ENCODE measurements around the gene PDLIM3. TPM values are rescaled to one million over a fixed set of nuclear protein-coding genes. Genes with fewer than 3 reads are reported as not detected.

The PDLIM3 gene
- polyA plus RNA-seq, 1 donor (not counting 4 experiments of a cell fraction or from before 2014, with no cell fraction given), result not detected

- TF ChIP-seq EZH2 (IDR thresholded peaks at IDR 0.05; ENCODE audit: low read length) (no peak), CTCF (optimal IDR thresholded peaks at IDR 0.05 in 1 of 3, IDR thresholded peaks at IDR 0.05 in 1 of 3, conservative IDR thresholded peaks at IDR 0.05 in 1 of 3; ENCODE audit: extremely low read depth in 1 of 3, insufficient read depth in 2 of 3, low read length in 3 of 3) (no peak)
- H3K79me2 ChIP-seq (ENCODE audit: control insufficient read depth, insufficient read depth, low read length), result no peaks in the 10 kb centered on the region
- no peak for FAIRE-seq
- H3K4me1 ChIP-seq (ENCODE audit: control insufficient read depth, extremely low read depth, insufficient read depth, low read length), result peaks cover 13% of the 10 kb centered on the region
- no peaks in the 10 kb centered on the region for H3K36me3 ChIP-seq (ENCODE audit: control insufficient read depth in 2 of 2, extremely low read depth in 1 of 2, insufficient read depth in 2 of 2, low read length in 2 of 2)
- H3K9ac ChIP-seq (ENCODE audit: control insufficient read depth, extremely low read depth, insufficient read depth, low read length), result no peak overlapping the region
- H3K4me3 ChIP-seq (ENCODE audit: control insufficient read depth in 2 of 3, extremely low read depth in 1 of 3, insufficient read depth in 2 of 3, low read depth in 1 of 3, low read length in 3 of 3), result no peak overlapping the region
- H3K9me3 ChIP-seq (ENCODE audit: control insufficient read depth, low read depth, low read length), result no peaks in the 10 kb centered on the region
- H2AFZ ChIP-seq (ENCODE audit: control insufficient read depth, low read length), result no peak overlapping the region
- H3K9me1 ChIP-seq (ENCODE audit: control insufficient read depth, extremely low read depth, insufficient read depth, low read length), result no peaks in the 10 kb centered on the region
- no peak overlapping the region for H3K4me2 ChIP-seq (ENCODE audit: control insufficient read depth, extremely low read depth, insufficient read depth, low read depth, low read length)
- DNase-seq (ENCODE audit: low read depth, low spot score), result no peak
- no peak overlapping the region for H3K27ac ChIP-seq (ENCODE audit: control insufficient read depth, insufficient read depth, low read length)
- dilution Hi-C loops (cut with MboI; ENCODE audit: extremely low pct_ligation_motif_present, low sequenced_read_pairs), result no loop called here
- no peaks in the 10 kb centered on the region for H4K20me1 ChIP-seq (ENCODE audit: control insufficient read depth, extremely low read depth, insufficient read depth, low read length)
- no peaks in the 10 kb centered on the region for H3K27me3 ChIP-seq (ENCODE audit: control insufficient read depth, extremely low read depth, insufficient read depth, low read length)
These were observed 35.4 kb upstream of the PDLIM3 start for GRCh38 chr4:185570727-185571126.

- Histone ChIP-seq H3K79me2 (ENCODE audit: control insufficient read depth, insufficient read depth, low read length) (no peaks in the 10 kb centered on the region), H4K20me1 (ENCODE audit: control insufficient read depth, extremely low read depth, insufficient read depth, low read length) (no peaks in the 10 kb centered on the region), H3K4me3 (ENCODE audit: control insufficient read depth in 2 of 3, extremely low read depth in 1 of 3, insufficient read depth in 2 of 3, low read depth in 1 of 3, low read length in 3 of 3) (no peak overlapping the region), H3K36me3 (ENCODE audit: control insufficient read depth in 2 of 2, extremely low read depth in 1 of 2, insufficient read depth in 2 of 2, low read length in 2 of 2) (no peaks in the 10 kb centered on the region), H3K27me3 (ENCODE audit: control insufficient read depth, extremely low read depth, insufficient read depth, low read length) (no peaks in the 10 kb centered on the region), H3K27ac (ENCODE audit: control insufficient read depth, insufficient read depth, low read length) (no peak overlapping the region), H3K4me1 (ENCODE audit: control insufficient read depth, extremely low read depth, insufficient read depth, low read length) (peaks cover 4% of the 10 kb centered on the region), H3K9me1 (ENCODE audit: control insufficient read depth, extremely low read depth, insufficient read depth, low read length) (no peaks in the 10 kb centered on the region), H3K9me3 (ENCODE audit: control insufficient read depth, low read depth, low read length) (no peaks in the 10 kb centered on the region), H3K4me2 (ENCODE audit: control insufficient read depth, extremely low read depth, insufficient read depth, low read depth, low read length) (no peak overlapping the region), H3K9ac (ENCODE audit: control insufficient read depth, extremely low read depth, insufficient read depth, low read length) (no peak overlapping the region), H2AFZ (ENCODE audit: control insufficient read depth, low read length) (peak overlapping the region; percentile 85)
- TF ChIP-seq EZH2 (IDR thresholded peaks at IDR 0.05; ENCODE audit: low read length) (no peak), CTCF (optimal IDR thresholded peaks at IDR 0.05 in 1 of 3, IDR thresholded peaks at IDR 0.05 in 1 of 3, conservative IDR thresholded peaks at IDR 0.05 in 1 of 3; ENCODE audit: extremely low read depth in 1 of 3, insufficient read depth in 2 of 3, low read length in 3 of 3) (no peak)
- dilution Hi-C loops (cut with MboI; ENCODE audit: extremely low pct_ligation_motif_present, low sequenced_read_pairs), result no loop called here
- DNase-seq (ENCODE audit: low read depth, low spot score) (no peak), FAIRE-seq (peak; percentile 26)
These were observed 32.4 kb upstream of the PDLIM3 start for GRCh38 chr4:185567381-185568376.

Data from keratinocyte (primary cell).